Fibroblast of mammary gland (primary cell): ENCODE results near the gene SLC22A23.

ENCODE experiments used
- DNase-seq: peaks from one replicate; pipeline ENCODE4 v3.0.0-alpha.2; 2010; ENCODE audit warnings: low read depth
- H3K4me3 ChIP-seq: 2 replicates; pipeline ENCODE4 v1.5.1; 2011; ENCODE audit warnings: low read depth, mild to moderate bottlenecking, low read length, moderate library complexity; ENCODE audit not compliant: control insufficient read depth
- CTCF ChIP-seq: conservative IDR thresholded peaks from 2 replicates; pipeline ENCODE4 v1.5.1; 2011; ENCODE audit warnings: low read depth, low read length, inconsistent platforms; ENCODE audit not compliant: control insufficient read depth, insufficient read depth

Gene SLC22A23

GRCh38 chr6:3266170-3266569 is 190.7 kb downstream of the SLC22A23 start:
- DNase-seq, result no peak
- no peak overlapping the region for H3K4me3 ChIP-seq
- TF ChIP-seq CTCF, result no peak

GRCh38 chr6:3265671-3266070 is 191.2 kb downstream of the SLC22A23 start:
- H3K4me3 ChIP-seq, result no peak overlapping the region
- DNase-seq, result no peak
- TF ChIP-seq CTCF, result no peak

GRCh38 chr6:3264356-3264755 is 192.5 kb downstream of the SLC22A23 start:
- no peak for TF ChIP-seq CTCF
- H3K4me3 ChIP-seq, result no peak overlapping the region
- DNase-seq, result no peak

- no peak for DNase-seq
- no peak overlapping the region for H3K4me3 ChIP-seq
- TF ChIP-seq CTCF, result no peak
Measured at GRCh38 chr6:3263096-3263495, 193.8 kb downstream of the SLC22A23 start.

- no peak for DNase-seq
- no peak overlapping the region for H3K4me3 ChIP-seq
- TF ChIP-seq CTCF, result no peak
Measured at GRCh38 chr6:3261921-3262320, 194.9 kb downstream of the SLC22A23 start.

- DNase-seq, result no peak
- no peak overlapping the region for H3K4me3 ChIP-seq
- TF ChIP-seq CTCF, result no peak
Measured at GRCh38 chr6:3261518-3261820, 195.4 kb downstream of the SLC22A23 start.

GRCh38 chr6:3260772-3261517 is 195.9 kb downstream of the SLC22A23 start:
- H3K4me3 ChIP-seq, result peak overlapping the region; percentile 79
- DNase-seq, result no peak
- TF ChIP-seq CTCF, result no peak
